A673 (cell line): ENCODE results near the gene PCBP4.

Experiments
- CTCF ChIP-seq: fragments of 300-800, 200-600 bp; sonication (generic); conservative IDR thresholded peaks from 2 replicates; pipeline ENCODE4 v1.5.1; 2017; ENCODE audit warnings: low read depth, mild to moderate bottlenecking, antibody characterized with exemption, low read length, moderate library complexity, mixed read lengths
- EZH2 ChIP-seq: fragments of 200-600 bp; sonication (generic); IDR thresholded peaks from 2 replicates; pipeline ENCODE4 v1.6.1; 2017; ENCODE audit warnings: borderline replicate concordance, low read depth, mild to moderate bottlenecking, mixed read lengths, antibody characterized with exemption, low read length; ENCODE audit not compliant: poor library complexity, severe bottlenecking

- TF ChIP-seq CTCF (no peak), EZH2 (no peak)
Measured at GRCh38 chr3:51943451-51944391, 23.5 kb downstream of the PCBP4 start.
